22Rv1 (cell line): Measurements from ENCODE around the gene TAPBP.

Experiments
- ZFX ChIP-seq: fragments of 450-650 bp; IDR thresholded peaks from 2 replicates; pipeline ENCODE4 v1.6.1; 2017; ENCODE audit warnings: antibody characterized with exemption, borderline replicate concordance
- TF ChIP-seq, protein P1 (sequence below): fragments of 450-650 bp; IDR thresholded peaks from 2 replicates; pipeline ENCODE4 v1.5.1; 2017; ENCODE audit warnings: mild to moderate bottlenecking

- TF ChIP-seq, protein P1, sequence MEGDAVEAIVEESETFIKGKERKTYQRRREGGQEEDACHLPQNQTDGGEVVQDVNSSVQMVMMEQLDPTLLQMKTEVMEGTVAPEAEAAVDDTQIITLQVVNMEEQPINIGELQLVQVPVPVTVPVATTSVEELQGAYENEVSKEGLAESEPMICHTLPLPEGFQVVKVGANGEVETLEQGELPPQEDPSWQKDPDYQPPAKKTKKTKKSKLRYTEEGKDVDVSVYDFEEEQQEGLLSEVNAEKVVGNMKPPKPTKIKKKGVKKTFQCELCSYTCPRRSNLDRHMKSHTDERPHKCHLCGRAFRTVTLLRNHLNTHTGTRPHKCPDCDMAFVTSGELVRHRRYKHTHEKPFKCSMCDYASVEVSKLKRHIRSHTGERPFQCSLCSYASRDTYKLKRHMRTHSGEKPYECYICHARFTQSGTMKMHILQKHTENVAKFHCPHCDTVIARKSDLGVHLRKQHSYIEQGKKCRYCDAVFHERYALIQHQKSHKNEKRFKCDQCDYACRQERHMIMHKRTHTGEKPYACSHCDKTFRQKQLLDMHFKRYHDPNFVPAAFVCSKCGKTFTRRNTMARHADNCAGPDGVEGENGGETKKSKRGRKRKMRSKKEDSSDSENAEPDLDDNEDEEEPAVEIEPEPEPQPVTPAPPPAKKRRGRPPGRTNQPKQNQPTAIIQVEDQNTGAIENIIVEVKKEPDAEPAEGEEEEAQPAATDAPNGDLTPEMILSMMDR, result no peak
- TF ChIP-seq ZFX, result no peak
Observed at GRCh38 chr6:33295621-33296369, 18.1 kb downstream of the TAPBP start.
